SK-N-MC (cell line): ENCODE data around the gene PTX4.
"Not testable (repeated sequence)": the region's sequence is repeated elsewhere in the genome, so short reads cannot be mapped to it uniquely, and the experiment has no call there.

ENCODE experiments used
- DNase-seq: peaks from one replicate; pipeline ENCODE4 v3.0.0-alpha.2; 2011; ENCODE audit warnings: low read depth, low spot score
- H3K27ac ChIP-seq: fragments of 200-600 bp; sonication (generic); 2 replicates; pipeline ENCODE4 v1.5.1; 2016; ENCODE audit warnings: mixed run types
- H3K36me3 ChIP-seq: fragments of 200-600 bp; sonication (generic); 2 replicates; pipeline ENCODE4 v1.6.1; 2017; ENCODE audit warnings: antibody characterized with exemption, low read length, mixed read lengths; ENCODE audit not compliant: insufficient read depth
- H3K4me3 ChIP-seq: fragments of 200-600 bp; sonication (generic); 2 replicates; pipeline ENCODE4 v1.5.1; 2016
- H3K9ac ChIP-seq: fragments of 200-600 bp; sonication (generic); 2 replicates; pipeline ENCODE4 v1.8.0; 2017; ENCODE audit warnings: mixed run types, mixed read lengths; ENCODE audit not compliant: insufficient read length
- H3K9me3 ChIP-seq: fragments of 200-600 bp; sonication (generic); 2 replicates; pipeline ENCODE4 v1.6.1; 2017; ENCODE audit warnings: low read depth, mild to moderate bottlenecking, antibody characterized with exemption, low read length, moderate library complexity, mixed read lengths
- EZH2 ChIP-seq: fragments of 200-600 bp; sonication (generic); IDR thresholded peaks from one replicate; pipeline ENCODE4 v1.6.1; 2017; ENCODE audit warnings: antibody characterized with exemption
- FOXP2 ChIP-seq: optimal IDR thresholded peaks from 2 replicates; pipeline ENCODE3; 2011; ENCODE audit warnings: mild to moderate bottlenecking, moderate library complexity; ENCODE audit not compliant: insufficient read depth; ENCODE audit errors: extremely low read length, control extremely low read depth
- POLR2AphosphoS5 ChIP-seq: IDR thresholded peaks from 2 replicates; pipeline ENCODE4 v1.6.1; 2012; ENCODE audit warnings: mild to moderate bottlenecking, low read depth, low read length, borderline replicate concordance

The PTX4 gene

DNA sequence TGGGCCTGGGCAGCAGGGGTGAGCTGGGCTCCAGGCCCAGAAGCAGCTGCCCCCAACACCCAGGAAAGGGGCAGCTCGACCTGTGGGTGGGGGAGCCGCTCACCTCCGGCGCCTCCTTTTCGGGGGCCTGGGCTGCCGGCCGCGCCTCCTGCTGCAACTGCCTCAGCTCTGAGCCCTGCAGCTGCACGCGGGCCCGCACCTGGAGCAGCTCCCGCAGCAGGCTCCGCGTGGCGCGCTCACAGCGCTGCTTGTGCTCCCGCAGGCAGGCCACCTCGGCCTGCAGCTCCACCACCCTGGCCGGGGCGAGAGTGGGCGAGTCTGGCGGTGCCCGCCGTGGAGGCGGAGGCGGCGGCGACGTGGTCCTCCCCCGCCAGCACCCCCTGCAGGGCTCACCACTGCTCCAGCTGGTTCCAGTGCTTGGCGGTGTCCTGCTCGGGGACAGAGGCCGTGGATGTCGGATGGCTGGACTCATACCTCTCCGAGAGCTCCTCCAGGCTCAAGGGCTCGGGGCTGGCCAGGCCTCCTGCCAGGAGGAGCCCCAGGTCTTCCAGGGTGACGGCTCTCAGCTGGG lies 45.3 kb downstream of the PTX4 start:
- no peak overlapping the region for H3K9ac ChIP-seq
- DNase-seq, result no peak
- no peak overlapping the region for H3K4me3 ChIP-seq
- H3K27ac ChIP-seq, result no peak overlapping the region
- H3K36me3 ChIP-seq, result no peaks in the 10 kb centered on the region
- TF ChIP-seq POLR2AphosphoS5 (no peak), EZH2 (no peak), FOXP2 (no peak)
- H3K9me3 ChIP-seq, result no peaks in the 10 kb centered on the region

DNA sequence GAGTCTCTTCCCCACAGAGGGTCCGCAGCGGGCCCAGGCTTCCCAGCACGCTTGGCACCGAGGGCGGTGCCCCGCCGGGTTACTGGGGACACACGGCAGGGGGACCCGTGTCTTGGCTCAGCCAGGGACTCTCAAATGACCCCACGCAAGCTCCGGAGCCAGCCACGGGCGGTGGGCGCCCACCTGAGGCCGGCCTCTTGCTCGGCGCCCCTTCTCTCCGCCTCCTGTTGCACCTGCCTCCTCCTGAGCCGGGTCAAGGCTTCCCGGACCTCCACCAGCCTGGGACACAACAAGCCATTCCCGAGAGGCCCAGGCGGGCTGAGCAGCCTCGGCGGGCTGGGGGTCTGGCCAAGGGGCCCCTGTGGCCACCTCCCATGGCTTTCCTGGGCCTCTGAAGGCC lies 46.0 kb downstream of the PTX4 start:
- no peak for DNase-seq
- no peaks in the 10 kb centered on the region for H3K9me3 ChIP-seq

DNA sequence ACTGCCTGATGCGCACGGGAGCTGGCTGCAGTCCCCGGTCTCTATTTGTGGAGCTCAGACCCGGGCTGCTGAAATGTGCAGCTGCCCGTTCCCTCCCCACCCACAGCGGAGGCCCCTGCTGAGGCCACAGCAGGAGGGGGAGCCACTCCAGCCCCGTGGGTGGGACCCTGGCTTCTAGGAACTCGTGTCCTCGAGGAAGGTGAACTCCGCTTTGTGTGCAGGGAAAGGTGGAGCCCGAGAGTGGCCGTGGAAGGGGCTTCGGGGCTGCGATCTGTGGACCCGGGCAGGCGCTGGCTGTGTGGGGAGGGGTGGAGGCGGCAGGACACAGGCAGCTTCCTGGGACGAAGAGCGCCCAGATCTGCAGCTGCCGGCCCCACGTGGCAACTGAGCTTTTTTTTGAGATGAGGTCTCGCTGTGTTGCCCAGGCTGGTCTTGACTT lies 47.3 kb downstream of the PTX4 start:
- TF ChIP-seq EZH2 (no peak), POLR2AphosphoS5 (no peak), FOXP2 (no peak)
- Histone ChIP-seq H3K36me3 (no peaks in the 10 kb centered on the region), H3K27ac (no peak overlapping the region), H3K9me3 (no peaks in the 10 kb centered on the region), H3K4me3 (no peak overlapping the region), H3K9ac (no peak overlapping the region)
- no peak for DNase-seq

More for the DNA sequence above, 46.0 kb downstream of the PTX4 start:
- no peak for TF ChIP-seq POLR2AphosphoS5
- TF ChIP-seq EZH2, result no peak
- TF ChIP-seq FOXP2, result no peak
- H3K4me3 ChIP-seq, result no peak overlapping the region
- H3K27ac ChIP-seq, result no peak overlapping the region
- H3K36me3 ChIP-seq, result no peaks in the 10 kb centered on the region
- no peak overlapping the region for H3K9ac ChIP-seq

DNA sequence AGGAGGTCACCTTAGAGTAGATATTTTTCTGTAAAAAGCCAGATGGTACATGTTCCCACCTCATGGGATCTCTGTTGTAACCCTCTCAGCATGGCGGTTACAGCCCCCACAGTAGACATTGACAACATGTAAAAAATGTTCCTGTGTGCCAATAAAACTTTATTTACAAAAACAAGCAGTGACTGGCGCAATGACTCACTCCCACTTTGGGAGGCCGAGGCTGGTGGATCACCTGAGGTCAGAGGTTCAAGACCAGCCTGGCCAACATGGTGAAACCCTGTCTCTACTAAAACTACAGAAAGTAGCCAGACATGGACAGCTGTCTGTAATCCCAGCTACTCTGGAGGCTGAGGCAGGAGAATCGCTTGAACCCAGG lies 49.1 kb downstream of the PTX4 start:
- not testable (repeated sequence) for H3K4me3 ChIP-seq, DNase-seq, H3K36me3 ChIP-seq, H3K9ac ChIP-seq, H3K27ac ChIP-seq, H3K9me3 ChIP-seq

DNA sequence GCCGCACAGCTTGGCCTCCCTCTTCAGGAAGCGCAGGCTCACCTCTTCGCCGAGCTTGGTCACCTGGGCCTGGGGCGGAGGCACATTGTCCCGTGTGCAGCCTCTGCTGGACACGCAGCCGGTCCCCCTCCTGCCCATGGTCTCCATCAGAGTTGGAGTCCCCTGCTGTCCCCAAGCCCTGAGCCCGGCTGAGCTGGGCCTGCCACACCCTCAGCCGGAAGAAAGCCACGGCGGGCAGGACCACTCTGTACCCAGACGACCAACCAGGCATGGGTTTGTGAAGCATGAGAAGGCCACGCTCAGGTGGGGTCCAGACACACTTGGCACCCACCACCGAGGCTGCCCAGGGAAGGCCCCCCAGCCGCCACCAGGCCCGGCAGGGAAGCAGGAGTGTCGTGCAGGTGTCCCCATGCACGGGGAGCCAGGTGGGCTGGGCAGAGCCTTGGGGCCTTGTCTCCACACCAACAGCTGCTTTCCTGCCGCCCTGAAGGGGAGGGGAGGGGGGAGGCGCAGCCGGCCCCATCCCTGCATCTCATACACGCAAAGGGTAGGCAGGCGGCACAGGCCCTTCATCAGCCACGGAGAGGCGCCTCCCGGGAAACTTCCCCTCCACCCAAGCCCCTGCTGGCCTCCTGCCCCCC lies 49.6 kb downstream of the PTX4 start:
- Histone ChIP-seq H3K27ac (no peak overlapping the region), H3K9ac (no peak overlapping the region), H3K36me3 (no peaks in the 10 kb centered on the region), H3K9me3 (no peaks in the 10 kb centered on the region), H3K4me3 (no peak overlapping the region)
- no peak for DNase-seq
- TF ChIP-seq POLR2AphosphoS5 (no peak), FOXP2 (no peak), EZH2 (no peak)

DNA sequence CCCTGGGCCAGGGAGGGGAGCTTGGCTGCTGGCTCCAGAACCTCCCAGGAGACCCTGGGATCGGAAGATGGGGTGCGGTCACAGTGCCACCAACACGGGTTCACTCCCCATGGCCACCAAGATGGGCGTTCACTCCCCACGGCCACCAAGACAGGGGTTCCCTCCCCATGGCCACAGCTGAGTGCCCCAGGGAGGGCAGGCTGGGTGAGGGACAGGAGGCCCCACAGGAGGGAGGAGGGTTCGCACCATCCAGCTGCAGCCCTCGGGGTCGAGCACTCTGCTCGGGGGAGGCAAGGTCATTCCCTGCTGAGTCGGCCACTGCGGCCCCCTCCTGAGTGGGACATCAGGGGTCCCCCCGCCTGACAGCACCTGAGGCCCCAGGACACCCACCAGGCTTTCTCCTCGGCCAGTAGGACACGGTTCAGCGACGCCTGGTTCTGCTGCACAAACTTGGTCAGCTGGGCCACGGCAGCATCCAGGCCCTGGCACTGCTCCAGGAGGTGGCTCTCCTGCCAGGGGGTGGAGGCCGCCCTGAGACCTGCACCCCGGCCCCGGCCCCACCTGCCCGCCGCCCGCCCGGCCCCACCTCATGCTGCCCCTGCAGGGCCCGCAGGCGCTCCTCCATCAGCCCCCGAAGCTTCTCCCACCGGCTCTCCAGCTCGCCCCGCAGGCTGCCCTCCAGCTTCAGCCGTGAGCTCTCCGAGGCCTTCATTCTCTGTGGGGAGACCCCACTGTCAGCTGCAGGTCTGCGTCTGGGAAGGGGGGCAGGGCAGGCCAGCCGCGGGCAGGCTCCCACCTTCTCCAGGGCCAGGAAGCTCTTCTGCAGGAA lies 50.3 kb downstream of the PTX4 start:
- H3K9me3 ChIP-seq, result no peaks in the 10 kb centered on the region
- H3K36me3 ChIP-seq, result no peaks in the 10 kb centered on the region
- H3K27ac ChIP-seq, result no peak overlapping the region
- H3K9ac ChIP-seq, result no peak overlapping the region
- no peak overlapping the region for H3K4me3 ChIP-seq
- TF ChIP-seq POLR2AphosphoS5 (no peak), EZH2 (no peak), FOXP2 (no peak)
- DNase-seq, result no peak

DNA sequence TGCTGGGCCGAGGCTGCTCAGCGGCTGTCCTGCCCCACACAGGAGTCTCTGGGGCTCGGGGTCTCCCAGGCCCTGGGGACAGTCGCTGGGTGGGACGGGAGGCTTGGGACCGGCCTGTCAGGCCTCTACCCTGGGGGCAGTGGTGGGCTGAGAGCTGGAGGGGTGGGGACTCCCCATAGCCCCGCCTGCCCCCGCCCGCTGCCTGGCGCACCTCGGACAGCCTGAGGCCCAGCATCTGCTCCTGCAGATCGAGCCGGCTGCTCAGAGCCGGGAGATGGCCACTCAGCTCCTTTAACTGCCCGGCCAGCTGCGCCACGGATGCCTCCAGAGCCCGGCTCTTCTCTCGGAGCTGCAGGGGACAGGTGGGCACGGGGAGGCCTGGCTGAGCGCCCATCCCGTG lies 51.1 kb downstream of the PTX4 start:
- no peak overlapping the region for H3K27ac ChIP-seq
- TF ChIP-seq POLR2AphosphoS5 (no peak), EZH2 (no peak), FOXP2 (no peak)
- no peak overlapping the region for H3K9ac ChIP-seq
- no peaks in the 10 kb centered on the region for H3K36me3 ChIP-seq
- DNase-seq, result no peak
- H3K4me3 ChIP-seq, result no peak overlapping the region
- no peaks in the 10 kb centered on the region for H3K9me3 ChIP-seq

DNA sequence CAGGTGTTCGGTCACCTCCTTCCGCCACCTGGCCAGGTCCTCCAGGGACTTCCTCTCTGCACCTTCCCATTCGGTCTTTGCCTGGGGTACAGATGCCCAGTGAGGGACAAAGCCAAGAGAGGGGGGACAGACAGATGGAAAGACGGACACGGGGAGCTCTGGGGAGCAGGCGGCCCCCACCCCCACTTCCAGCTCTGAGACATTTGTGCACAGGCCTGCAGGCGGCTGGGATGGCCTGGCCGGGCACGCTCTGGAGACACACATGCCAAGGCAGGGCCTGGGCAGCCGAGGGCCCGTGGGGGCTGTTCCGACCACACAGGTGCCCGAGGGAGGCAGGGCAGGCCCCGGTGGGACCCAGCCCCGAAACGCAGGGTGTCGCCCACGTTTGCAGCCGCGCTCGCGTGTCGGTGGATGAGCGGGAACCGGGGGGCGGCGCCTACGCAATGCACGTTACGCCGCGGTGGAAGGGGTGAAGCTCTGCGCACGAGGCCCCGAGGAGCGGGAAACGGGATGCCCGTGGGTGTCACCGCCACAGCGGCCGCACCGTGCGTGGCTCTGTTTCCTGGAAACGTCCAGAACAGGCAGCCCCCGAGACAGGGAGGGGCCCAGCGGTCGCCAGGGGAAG lies 51.9 kb downstream of the PTX4 start:
- H3K27ac ChIP-seq, result no peak overlapping the region
- TF ChIP-seq POLR2AphosphoS5 (no peak), EZH2 (no peak), FOXP2 (no peak)
- H3K9me3 ChIP-seq, result no peaks in the 10 kb centered on the region
- no peak overlapping the region for H3K4me3 ChIP-seq
- no peaks in the 10 kb centered on the region for H3K36me3 ChIP-seq
- DNase-seq, result no peak
- no peak overlapping the region for H3K9ac ChIP-seq
